Activated CD4-positive, alpha-beta memory T cell treated with anti-CD3 and anti-CD28 coated beads for 36 hours (primary cell): ENCODE measurements around the gene ALDH1A2. TPM values are rescaled to one million over a fixed set of nuclear protein-coding genes. Genes with fewer than 3 reads are reported as not detected.

Experiments
- CTCF ChIA-PET: fragments of 350-600 bp; sonication (Branson Sonifier 250); formaldehyde crosslinking; loops from one replicate; lab custom pipeline; 2021; ENCODE audit warnings: antibody characterized with exemption, inconsistent platforms; lab: Charles Lee
- POLR2A ChIA-PET: fragments of 350-600 bp; sonication (Branson Sonifier 250); formaldehyde crosslinking; loops from one replicate; lab custom pipeline; 2021; ENCODE audit warnings: antibody characterized with exemption; lab: Charles Lee
- DNase-seq: peaks from one replicate; pipeline ENCODE4 v3.0.0-alpha.2; 2020
- H3K27ac Mint-ChIP-seq: one replicate; pipeline ENCODE4 v1.8.0; 2021; ENCODE audit warnings: mixed read lengths
- H3K27me3 Mint-ChIP-seq: one replicate; pipeline ENCODE4 v1.8.0; 2021; ENCODE audit warnings: mixed read lengths
- H3K36me3 Mint-ChIP-seq: one replicate; pipeline ENCODE4 v1.8.0; 2021; ENCODE audit warnings: mixed read lengths
- H3K4me1 Mint-ChIP-seq: one replicate; pipeline ENCODE4 v1.8.0; 2021; ENCODE audit warnings: low read depth, mixed read lengths
- H3K4me3 Mint-ChIP-seq: one replicate; pipeline ENCODE4 v1.8.0; 2021; ENCODE audit warnings: mild to moderate bottlenecking, mixed read lengths
- H3K9me3 Mint-ChIP-seq: one replicate; pipeline ENCODE4 v1.8.0; 2021; ENCODE audit warnings: mixed read lengths
- intact Hi-C: fragments of 100-400 bp; cut with micrococcal nuclease; formaldehyde crosslinking; loops from one replicate; pipeline ENCODE4 v1.15.1; 2023
- total RNA-seq, 2 experiments: library from RNA; stranded (reverse); gene quantifications; one replicate each; pipeline ENCODE4 v1.2.3, GENCODE V29; 2021

The ALDH1A2 gene
- total RNA-seq, 2 experiments from 2014 or later, result 0.19 to 0.78 TPM

DNA sequence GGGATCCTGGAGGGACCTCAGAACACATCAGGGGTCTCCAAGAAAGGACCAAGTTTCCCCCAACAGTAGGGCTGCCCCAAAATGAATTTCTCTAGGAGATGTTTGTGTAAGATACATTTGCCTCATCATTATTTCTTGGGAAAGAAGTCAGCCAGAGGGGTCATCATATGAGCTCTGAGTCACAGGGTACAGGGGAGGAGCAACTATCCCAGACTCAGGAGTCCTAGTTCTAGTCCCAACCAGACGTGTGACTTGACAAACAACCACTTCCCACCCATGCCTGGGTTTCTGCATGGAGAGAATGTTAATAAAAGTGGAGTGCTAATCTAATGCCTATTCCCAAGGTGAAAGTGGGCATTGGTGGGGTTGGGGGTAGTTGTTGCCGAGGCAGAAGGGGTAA is 144.1 kb downstream of the ALDH1A2 start:
- no peak for DNase-seq
- Mint-ChIP-seq H3K36me3 (no peaks in the 10 kb centered on the region), H3K9me3 (no peaks in the 10 kb centered on the region), H3K4me3 (no peak overlapping the region), H3K27me3 (peaks cover 3% of the 10 kb centered on the region), H3K27ac (no peak overlapping the region), H3K4me1 (no peaks in the 10 kb centered on the region)
- POLR2A ChIA-PET, result no interaction called here
- CTCF ChIA-PET, result no interaction called here
- intact Hi-C loops, result no loop called here

DNA sequence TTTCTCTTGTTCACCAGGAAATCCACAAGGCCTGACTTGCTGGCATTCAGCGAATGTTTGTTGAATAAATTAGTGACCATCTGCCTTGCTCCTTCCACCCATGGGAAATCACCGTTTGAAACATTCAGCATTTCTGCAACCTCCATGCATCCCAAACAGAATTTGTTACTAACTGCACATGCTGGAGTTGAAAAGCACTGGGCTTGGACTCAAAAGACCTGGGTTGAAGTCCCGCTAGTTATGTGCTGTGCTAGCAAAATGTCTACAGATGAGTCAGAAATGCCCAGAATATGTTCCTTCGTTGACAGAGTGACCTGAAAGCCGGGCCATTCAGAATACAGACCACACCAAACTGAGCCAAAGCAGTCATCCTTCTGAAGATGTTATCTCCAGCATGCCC is 144.6 kb downstream of the ALDH1A2 start:
- DNase-seq, result no peak
- ChIA-PET CTCF (no interaction called here), POLR2A (no interaction called here)
- Mint-ChIP-seq H3K4me1 (no peaks in the 10 kb centered on the region), H3K9me3 (no peaks in the 10 kb centered on the region), H3K27me3 (peaks cover 7% of the 10 kb centered on the region), H3K4me3 (no peak overlapping the region), H3K36me3 (no peaks in the 10 kb centered on the region), H3K27ac (no peak overlapping the region)
- intact Hi-C loops, result no loop called here

DNA sequence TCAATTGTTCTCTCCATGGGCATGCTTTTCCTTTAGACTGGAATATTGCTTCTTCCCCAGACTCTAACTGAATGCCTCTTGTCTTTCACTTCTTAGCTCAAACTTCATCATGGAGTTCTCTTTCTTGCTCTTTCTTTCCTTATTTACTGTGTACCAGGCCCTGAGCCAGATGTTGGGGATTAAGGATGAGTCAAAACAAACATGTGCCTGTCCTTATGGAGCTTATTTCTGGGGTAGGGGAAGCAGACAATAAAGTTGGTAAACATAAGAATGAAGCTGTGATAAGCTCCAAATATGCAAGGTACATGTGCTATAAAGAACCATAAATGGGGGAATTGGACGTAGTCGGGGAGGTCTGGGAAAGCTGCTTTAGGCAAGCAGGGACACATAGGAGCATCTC is 145.8 kb downstream of the ALDH1A2 start:
- Mint-ChIP-seq H3K27me3 (peaks cover 5% of the 10 kb centered on the region), H3K9me3 (no peaks in the 10 kb centered on the region), H3K27ac (no peak overlapping the region), H3K36me3 (no peaks in the 10 kb centered on the region), H3K4me3 (no peak overlapping the region), H3K4me1 (no peaks in the 10 kb centered on the region)
- no peak for DNase-seq
- ChIA-PET CTCF (interaction anchor here (1.2 to 1.3 kb wide), 2 partner anchors 58 to 151 kb away, joined by 3 read pairs; no protein-coding TSS in a partner anchor), POLR2A (no interaction called here)
- intact Hi-C loops, result no loop called here

DNA sequence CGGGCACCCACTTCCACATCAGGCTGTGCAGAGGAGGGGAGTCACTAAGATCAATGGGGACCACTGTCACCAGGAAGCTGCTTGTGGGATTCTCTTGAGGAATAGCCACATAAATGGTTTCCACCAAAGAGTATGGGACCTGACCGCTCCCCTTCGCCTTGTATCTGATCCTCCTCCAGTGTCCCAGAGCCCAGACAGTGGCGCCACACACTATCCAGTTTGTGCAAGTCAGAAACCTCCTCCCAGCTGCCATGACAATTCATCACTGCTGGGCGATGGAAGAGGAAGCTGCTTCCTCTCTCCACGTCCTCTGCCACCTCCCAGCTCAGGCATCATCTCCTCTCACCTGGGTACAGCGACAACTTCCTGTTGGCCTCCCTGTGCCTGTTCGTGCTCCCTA is 147.5 kb downstream of the ALDH1A2 start:
- H3K27me3 Mint-ChIP-seq, result peaks cover 5% of the 10 kb centered on the region
- CTCF ChIA-PET, result no interaction called here
- H3K9me3 Mint-ChIP-seq, result no peaks in the 10 kb centered on the region
- POLR2A ChIA-PET, result no interaction called here
- DNase-seq, result no peak
- H3K36me3 Mint-ChIP-seq, result no peaks in the 10 kb centered on the region
- H3K4me1 Mint-ChIP-seq, result no peaks in the 10 kb centered on the region
- no peak overlapping the region for H3K27ac Mint-ChIP-seq
- intact Hi-C loops, result no loop called here
- H3K4me3 Mint-ChIP-seq, result no peak overlapping the region

DNA sequence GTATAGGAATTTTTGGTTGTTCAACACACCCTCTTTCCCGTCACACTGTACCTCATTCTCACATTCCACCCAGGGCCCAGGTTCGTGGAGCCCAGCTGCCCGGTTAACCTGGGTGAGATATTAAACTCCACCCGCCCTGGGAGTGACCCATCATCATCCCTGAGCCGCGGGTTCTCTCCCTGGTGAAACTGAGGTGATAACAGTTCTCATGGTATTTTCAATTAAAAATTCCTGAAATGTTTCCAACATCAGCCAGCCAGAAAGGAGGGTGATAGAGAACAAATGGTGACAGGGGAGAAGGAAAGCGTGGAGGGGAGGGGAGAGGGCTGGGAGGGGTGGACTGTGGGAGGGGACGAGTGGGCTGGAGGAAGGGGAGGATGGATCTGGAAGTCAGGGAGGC is 148.8 kb downstream of the ALDH1A2 start:
- Mint-ChIP-seq H3K4me3 (no peak overlapping the region), H3K4me1 (no peaks in the 10 kb centered on the region), H3K36me3 (no peaks in the 10 kb centered on the region), H3K9me3 (no peaks in the 10 kb centered on the region), H3K27me3 (peaks cover 3% of the 10 kb centered on the region), H3K27ac (no peak overlapping the region)
- no peak for DNase-seq
- POLR2A ChIA-PET, result no interaction called here
- CTCF ChIA-PET, result no interaction called here
- intact Hi-C loops, result no loop called here

DNA sequence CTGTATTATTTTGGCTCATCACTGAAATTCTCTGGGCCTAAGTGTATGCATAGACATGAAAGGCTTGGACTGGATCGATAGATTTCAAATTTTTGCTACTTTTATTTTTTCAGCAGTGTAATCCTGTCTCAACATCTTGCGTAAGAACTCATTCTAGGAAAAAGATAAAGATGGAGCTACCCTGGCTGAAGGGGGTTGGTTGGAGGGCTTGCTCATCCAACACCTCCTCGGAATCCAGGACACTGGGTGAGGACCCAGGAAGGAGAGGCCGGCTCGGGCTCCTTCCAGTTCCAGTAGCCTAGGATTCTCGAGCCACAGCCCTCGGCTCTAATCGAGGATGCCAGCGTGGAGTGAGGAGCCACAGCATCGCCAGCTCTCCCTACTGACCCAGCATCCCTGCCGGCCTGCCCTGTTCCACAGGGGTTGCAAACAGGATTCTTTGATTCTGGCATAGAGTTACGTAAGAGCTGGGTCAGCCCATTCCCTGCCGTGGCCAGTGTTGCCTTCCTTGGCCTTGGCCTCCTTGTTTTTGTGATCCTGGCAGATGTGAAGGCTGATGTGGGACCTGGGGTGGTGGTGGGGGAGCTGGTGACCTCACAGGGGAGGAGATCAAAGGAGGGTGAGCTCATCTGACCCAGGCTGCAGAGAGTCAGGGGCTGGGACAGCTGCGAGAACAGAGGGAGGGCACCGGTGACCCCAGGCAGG is 149.5 kb downstream of the ALDH1A2 start:
- H3K4me3 Mint-ChIP-seq, result no peak overlapping the region
- ChIA-PET CTCF (no interaction called here), POLR2A (no interaction called here)
- H3K36me3 Mint-ChIP-seq, result no peaks in the 10 kb centered on the region
- H3K4me1 Mint-ChIP-seq, result no peaks in the 10 kb centered on the region
- peaks cover 3% of the 10 kb centered on the region for H3K27me3 Mint-ChIP-seq
- intact Hi-C loops, result no loop called here
- H3K9me3 Mint-ChIP-seq, result no peaks in the 10 kb centered on the region
- no peak for DNase-seq
- H3K27ac Mint-ChIP-seq, result no peak overlapping the region

DNA sequence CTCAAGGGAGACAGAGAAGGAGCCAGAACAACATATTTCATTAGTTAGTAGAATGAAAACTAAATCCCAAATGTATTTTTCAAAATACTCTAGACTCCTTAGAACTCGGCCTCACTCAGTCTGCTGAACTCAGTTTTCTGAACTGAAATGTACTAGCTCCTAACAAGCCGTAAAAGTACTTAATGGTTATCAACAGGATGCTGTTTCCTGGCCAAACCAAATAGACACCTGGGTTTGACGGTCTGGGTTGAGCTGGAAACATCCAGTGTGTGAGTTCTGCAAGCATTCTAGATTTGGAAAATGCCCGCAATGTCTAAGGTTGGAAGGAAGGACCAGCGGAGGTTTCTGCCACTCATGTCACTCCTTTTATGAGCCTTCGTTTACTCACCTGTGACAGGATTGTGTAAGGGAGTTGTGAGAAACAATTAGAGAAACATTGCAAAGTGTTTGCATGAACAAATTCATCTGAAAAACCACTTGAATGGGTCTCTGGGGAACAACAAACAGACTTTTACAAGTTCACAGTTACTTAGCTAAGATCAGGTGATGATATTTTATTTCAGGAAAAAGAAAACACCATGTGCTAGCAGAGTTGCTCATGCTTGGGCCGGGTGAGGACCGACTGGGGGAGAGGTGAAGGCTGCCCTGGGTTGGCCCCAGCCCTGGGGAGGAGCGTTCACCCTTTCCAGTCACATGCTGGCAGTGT is 151.0 kb downstream of the ALDH1A2 start:
- no peak overlapping the region for H3K27ac Mint-ChIP-seq
- ChIA-PET CTCF (no interaction called here), POLR2A (no interaction called here)
- no peaks in the 10 kb centered on the region for H3K9me3 Mint-ChIP-seq
- no peaks in the 10 kb centered on the region for H3K4me1 Mint-ChIP-seq
- no peak overlapping the region for H3K4me3 Mint-ChIP-seq
- no peaks in the 10 kb centered on the region for H3K36me3 Mint-ChIP-seq
- H3K27me3 Mint-ChIP-seq, result peaks cover 3% of the 10 kb centered on the region
- no peak for DNase-seq
- intact Hi-C loops, result no loop called here

DNA sequence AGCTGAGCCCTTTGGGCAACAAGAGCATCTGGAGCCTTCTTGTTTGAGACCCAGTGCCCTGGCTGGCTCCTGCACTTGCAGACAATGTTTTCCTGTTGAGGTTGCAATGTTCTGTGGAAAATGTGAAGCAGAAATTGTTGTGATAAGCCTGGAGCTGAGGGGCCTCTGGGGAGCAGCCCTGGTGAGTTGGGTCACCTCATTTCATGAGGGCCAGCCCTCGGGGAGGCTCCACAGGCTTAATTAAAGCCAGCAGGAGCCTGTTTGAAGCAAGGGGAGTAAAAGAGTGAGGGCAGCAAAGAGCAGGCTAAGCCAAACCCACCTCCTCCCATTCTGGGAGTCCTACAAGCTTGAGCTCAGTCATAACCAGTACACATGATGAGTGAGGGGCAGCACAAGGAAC is 154.3 kb downstream of the ALDH1A2 start:
- H3K27me3 Mint-ChIP-seq, result peaks cover 5% of the 10 kb centered on the region
- DNase-seq, result no peak
- H3K36me3 Mint-ChIP-seq, result no peaks in the 10 kb centered on the region
- no peak overlapping the region for H3K4me3 Mint-ChIP-seq
- ChIA-PET CTCF (interaction anchor here (0.6 kb wide), 1 partner anchor 571 kb away, joined by 3 read pairs; no protein-coding TSS in a partner anchor), POLR2A (no interaction called here)
- H3K4me1 Mint-ChIP-seq, result no peaks in the 10 kb centered on the region
- intact Hi-C loops, result no loop called here
- H3K9me3 Mint-ChIP-seq, result no peaks in the 10 kb centered on the region
- no peak overlapping the region for H3K27ac Mint-ChIP-seq

DNA sequence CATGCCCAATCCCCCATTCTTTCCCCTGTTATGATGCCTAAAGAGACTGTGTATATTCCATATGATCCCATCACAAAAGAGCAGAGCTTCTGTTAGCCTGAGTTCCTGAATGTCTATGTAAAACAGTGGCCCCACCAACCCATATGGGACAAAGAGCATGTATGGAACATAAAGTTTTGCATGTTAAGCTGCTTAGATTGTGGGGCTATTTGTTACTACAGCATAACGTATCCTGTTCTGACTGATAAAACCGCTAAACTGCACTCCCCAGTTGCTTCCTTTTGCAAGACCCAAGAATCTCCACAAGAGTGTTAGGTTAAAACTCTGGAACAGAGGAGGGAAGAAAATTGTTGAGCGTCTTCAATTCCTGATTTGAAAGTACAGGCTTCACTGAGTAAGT is 154.8 kb downstream of the ALDH1A2 start:
- Mint-ChIP-seq H3K27ac (no peak overlapping the region), H3K36me3 (no peaks in the 10 kb centered on the region), H3K27me3 (peaks cover 5% of the 10 kb centered on the region), H3K4me3 (no peak overlapping the region), H3K9me3 (no peaks in the 10 kb centered on the region), H3K4me1 (no peaks in the 10 kb centered on the region)
- no peak for DNase-seq
- POLR2A ChIA-PET, result no interaction called here
- intact Hi-C loops, result no loop called here
- CTCF ChIA-PET, result no interaction called here

DNA sequence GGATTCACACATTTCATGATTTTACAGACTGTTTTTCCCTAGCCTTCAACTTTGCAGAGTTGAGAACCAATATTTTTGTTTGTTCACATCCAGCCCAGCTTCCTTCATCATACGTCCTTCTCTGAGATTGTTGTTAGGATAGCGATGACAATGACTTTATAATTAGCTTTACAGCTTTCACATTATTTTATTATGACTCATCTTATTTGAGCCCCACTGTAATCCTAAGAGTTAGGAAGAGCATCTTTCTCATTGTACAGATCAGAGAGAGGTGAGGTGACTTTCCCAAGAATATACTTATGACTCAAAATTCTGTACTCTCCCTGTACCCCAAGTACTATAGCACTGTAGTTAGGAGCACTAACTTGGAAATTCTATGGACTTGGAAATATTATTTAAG is 156.1 kb downstream of the ALDH1A2 start:
- intact Hi-C loops, result no loop called here
- no peaks in the 10 kb centered on the region for H3K9me3 Mint-ChIP-seq

DNA sequence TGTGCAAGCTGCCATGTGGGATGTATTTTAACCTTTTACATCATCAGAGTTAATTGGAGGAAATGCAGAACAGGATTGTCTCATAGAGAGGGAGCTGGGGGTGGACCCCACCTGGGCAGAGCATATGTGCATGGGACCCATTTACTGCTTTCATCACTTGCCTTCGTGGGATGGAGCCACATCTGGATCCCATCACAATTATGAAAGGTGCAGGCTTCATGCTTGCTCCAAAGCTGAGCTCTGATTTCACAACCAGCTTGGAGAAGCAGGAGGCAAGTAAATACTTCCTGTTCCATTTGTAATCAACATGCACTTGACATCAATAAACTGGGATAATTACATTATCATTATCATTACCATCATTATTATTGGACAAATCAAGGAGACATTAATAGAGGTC is 161.9 kb downstream of the ALDH1A2 start:
- Mint-ChIP-seq H3K27ac (no peak overlapping the region), H3K4me3 (no peak overlapping the region)
- CTCF ChIA-PET, result no interaction called here

More for the DNA sequence above, 156.1 kb downstream of the ALDH1A2 start:
- CTCF ChIA-PET, result interaction anchor here (0.8 kb wide), 1 partner anchor 48 kb away, joined by 3 read pairs; no protein-coding TSS in a partner anchor
- POLR2A ChIA-PET, result no interaction called here
- no peak for DNase-seq
- Mint-ChIP-seq H3K27me3 (peaks cover 5% of the 10 kb centered on the region), H3K27ac (no peak overlapping the region), H3K4me1 (no peaks in the 10 kb centered on the region), H3K4me3 (no peak overlapping the region), H3K36me3 (no peaks in the 10 kb centered on the region)

More for the DNA sequence above, 161.9 kb downstream of the ALDH1A2 start:
- intact Hi-C loops, result no loop called here
- no peaks in the 10 kb centered on the region for H3K9me3 Mint-ChIP-seq
- DNase-seq, result no peak
- no peaks in the 10 kb centered on the region for H3K4me1 Mint-ChIP-seq
- POLR2A ChIA-PET, result no interaction called here
- peaks cover 9% of the 10 kb centered on the region for H3K27me3 Mint-ChIP-seq
- no peaks in the 10 kb centered on the region for H3K36me3 Mint-ChIP-seq
